DND-41 (cell line): Measurements from ENCODE around the gene REG3A.

ENCODE experiments used
- ATAC-seq: fragments of 200-7000 bp; cut with Tn5 transposase; 3 replicates; pipeline ENCODE4 v1.9.1; 2021; ENCODE audit warnings: low read depth; ENCODE audit not compliant: insufficient read depth
- DNase-seq: peaks from one replicate; pipeline ENCODE4 v3.0.0-alpha.2; 2020
- H2AFZ ChIP-seq: 2 replicates; pipeline ENCODE4 v1.6.0; 2012; ENCODE audit warnings: low read depth, low read length
- H3K27ac ChIP-seq: 2 replicates; pipeline ENCODE4 v1.5.1; 2012; ENCODE audit warnings: low read length, inconsistent platforms
- H3K27me3 ChIP-seq: fragments of 200-600 bp; sonication (generic); 2 replicates; pipeline ENCODE4 v1.6.0; 2012; ENCODE audit warnings: low read length, mild to moderate bottlenecking, inconsistent platforms; ENCODE audit not compliant: insufficient read depth, poor library complexity
- H3K36me3 ChIP-seq: 2 replicates; pipeline ENCODE4 v1.5.1; 2012; ENCODE audit warnings: low read length, inconsistent platforms; ENCODE audit not compliant: insufficient read depth
- H3K4me1 ChIP-seq: 2 replicates; pipeline ENCODE4 v1.5.1; 2012; ENCODE audit warnings: mild to moderate bottlenecking, low read length; ENCODE audit not compliant: insufficient read depth
- H3K4me2 ChIP-seq: 2 replicates; pipeline ENCODE4 v1.6.0; 2012; ENCODE audit warnings: mild to moderate bottlenecking, moderate library complexity, low read length, inconsistent platforms; ENCODE audit not compliant: insufficient read depth
- H3K4me3 ChIP-seq, 2 experiments: fragments of 200-600 bp in 1 of 2; shearing (Covaris generic) in 1 of 2; 2 replicates each; pipeline ENCODE4 v1.5.1; 2012 to 2016; ENCODE audit warnings: inconsistent platforms in 2 of 2, low read length in 2 of 2, mild to moderate bottlenecking in 2 of 2, low read depth in 1 of 2, moderate library complexity in 1 of 2
- H3K79me2 ChIP-seq: 2 replicates; pipeline ENCODE4 v1.6.0; 2012; ENCODE audit warnings: low read length, inconsistent platforms; ENCODE audit not compliant: insufficient read depth
- H3K9ac ChIP-seq: 2 replicates; pipeline ENCODE4 v1.6.0; 2012; ENCODE audit warnings: low read depth, mild to moderate bottlenecking, inconsistent platforms, low read length, moderate library complexity
- H3K9me3 ChIP-seq: 2 replicates; pipeline ENCODE4 v1.5.1; 2012; ENCODE audit warnings: low read length, moderate library complexity, mild to moderate bottlenecking, inconsistent platforms; ENCODE audit not compliant: insufficient read depth, severe bottlenecking
- H4K20me1 ChIP-seq: 2 replicates; pipeline ENCODE4 v1.6.0; 2012; ENCODE audit warnings: low read length; ENCODE audit not compliant: insufficient read depth
- EZH2 ChIP-seq: IDR thresholded peaks from 3 replicates; pipeline ENCODE4 v1.6.1; 2012; ENCODE audit warnings: borderline replicate concordance, low read depth, mild to moderate bottlenecking, moderate library complexity, low read length, inconsistent platforms; ENCODE audit not compliant: severe bottlenecking
- TF ChIP-seq, protein P1 (sequence below): IDR thresholded peaks from 2 replicates; pipeline ENCODE4 v1.5.1; 2012; ENCODE audit warnings: borderline replicate concordance, low read length, moderate library complexity, mild to moderate bottlenecking; ENCODE audit not compliant: poor library complexity, severe bottlenecking; ENCODE audit errors: extremely low read depth

REG3A gene

GRCh38 chr2:79124907-79125720, 34.4 kb downstream of the REG3A start:
- Histone ChIP-seq H3K4me3 (no peak overlapping the region), H3K79me2 (no peaks in the 10 kb centered on the region), H4K20me1 (no peaks in the 10 kb centered on the region), H3K4me1 (no peaks in the 10 kb centered on the region), H2AFZ (no peak overlapping the region), H3K9ac (no peak overlapping the region), H3K36me3 (no peaks in the 10 kb centered on the region), H3K27ac (no peak overlapping the region), H3K4me2 (no peak overlapping the region), H3K27me3 (no peaks in the 10 kb centered on the region), H3K9me3 (no peaks in the 10 kb centered on the region)
- no peak for ATAC-seq
- no peak for DNase-seq
- TF ChIP-seq, protein P1, sequence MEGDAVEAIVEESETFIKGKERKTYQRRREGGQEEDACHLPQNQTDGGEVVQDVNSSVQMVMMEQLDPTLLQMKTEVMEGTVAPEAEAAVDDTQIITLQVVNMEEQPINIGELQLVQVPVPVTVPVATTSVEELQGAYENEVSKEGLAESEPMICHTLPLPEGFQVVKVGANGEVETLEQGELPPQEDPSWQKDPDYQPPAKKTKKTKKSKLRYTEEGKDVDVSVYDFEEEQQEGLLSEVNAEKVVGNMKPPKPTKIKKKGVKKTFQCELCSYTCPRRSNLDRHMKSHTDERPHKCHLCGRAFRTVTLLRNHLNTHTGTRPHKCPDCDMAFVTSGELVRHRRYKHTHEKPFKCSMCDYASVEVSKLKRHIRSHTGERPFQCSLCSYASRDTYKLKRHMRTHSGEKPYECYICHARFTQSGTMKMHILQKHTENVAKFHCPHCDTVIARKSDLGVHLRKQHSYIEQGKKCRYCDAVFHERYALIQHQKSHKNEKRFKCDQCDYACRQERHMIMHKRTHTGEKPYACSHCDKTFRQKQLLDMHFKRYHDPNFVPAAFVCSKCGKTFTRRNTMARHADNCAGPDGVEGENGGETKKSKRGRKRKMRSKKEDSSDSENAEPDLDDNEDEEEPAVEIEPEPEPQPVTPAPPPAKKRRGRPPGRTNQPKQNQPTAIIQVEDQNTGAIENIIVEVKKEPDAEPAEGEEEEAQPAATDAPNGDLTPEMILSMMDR = no peak
- TF ChIP-seq EZH2 = no peak

- Histone ChIP-seq H3K4me2 (no peak overlapping the region), H3K9me3 (no peaks in the 10 kb centered on the region), H3K9ac (no peak overlapping the region), H3K4me1 (no peaks in the 10 kb centered on the region), H3K79me2 (no peaks in the 10 kb centered on the region), H3K27ac (no peak overlapping the region), H4K20me1 (no peaks in the 10 kb centered on the region), H3K36me3 (no peaks in the 10 kb centered on the region), H3K27me3 (no peaks in the 10 kb centered on the region), H2AFZ (no peak overlapping the region), H3K4me3 (no peak overlapping the region)
- ATAC-seq (no peak), DNase-seq (no peak)
- no peak for TF ChIP-seq EZH2
- TF ChIP-seq, protein P1 = no peak
Measured at GRCh38 chr2:79122676-79123075, 36.9 kb downstream of the REG3A start.

GRCh38 chr2:79120194-79120713, 39.3 kb downstream of the REG3A start, which contains the start of gene REG1A:
TSS of gene REG1A (plus strand) at chr2:79120488. CDS start at chr2:79120862, 374 bp downstream.
- H3K4me1 ChIP-seq = no peaks in the 10 kb centered on the region
- H4K20me1 ChIP-seq = no peaks in the 10 kb centered on the region
- H3K36me3 ChIP-seq = no peaks in the 10 kb centered on the region
- no peak within 1 kb of the TSS for H3K9ac ChIP-seq
- no peak within 1 kb of the TSS for H3K4me3 ChIP-seq
- H3K9me3 ChIP-seq = no peaks in the 10 kb centered on the region
- no peak within 1 kb of the TSS for H2AFZ ChIP-seq
- H3K79me2 ChIP-seq = no peaks in the 10 kb centered on the region
- no peaks in the 10 kb centered on the region for H3K27me3 ChIP-seq
- H3K27ac ChIP-seq = no peak within 1 kb of the TSS
- TF ChIP-seq EZH2 = no peak
- TF ChIP-seq, protein P1 = no peak
- no peak within 1 kb of the TSS for H3K4me2 ChIP-seq
- DNase-seq = no peak
- ATAC-seq = no peak
